ENCODE data around the gene DHRS7C. TPM values are rescaled to one million over a fixed set of nuclear protein-coding genes. Genes with fewer than 3 reads are reported as not detected.

The DHRS7C gene
- 0.26 TPM for polyA plus RNA-seq (2013, experiment 1 of 2; ENCODE audit: insufficient read length)
- 0.19 TPM for polyA plus RNA-seq (2013, experiment 2 of 2; ENCODE audit: insufficient read length)

- no peak for DNase-seq
Measured at GRCh38 chr17:9790889-9791876, at the start of gene DHRS7C. TSS of gene DHRS7C (minus strand) at chr17:9791592. CDS start at chr17:9791284, 308 bp downstream.

GRCh38 chr17:9839433-9839832 is 48.0 kb upstream of the DHRS7C start:
- peak; percentile 48 for DNase-seq

DNA sequence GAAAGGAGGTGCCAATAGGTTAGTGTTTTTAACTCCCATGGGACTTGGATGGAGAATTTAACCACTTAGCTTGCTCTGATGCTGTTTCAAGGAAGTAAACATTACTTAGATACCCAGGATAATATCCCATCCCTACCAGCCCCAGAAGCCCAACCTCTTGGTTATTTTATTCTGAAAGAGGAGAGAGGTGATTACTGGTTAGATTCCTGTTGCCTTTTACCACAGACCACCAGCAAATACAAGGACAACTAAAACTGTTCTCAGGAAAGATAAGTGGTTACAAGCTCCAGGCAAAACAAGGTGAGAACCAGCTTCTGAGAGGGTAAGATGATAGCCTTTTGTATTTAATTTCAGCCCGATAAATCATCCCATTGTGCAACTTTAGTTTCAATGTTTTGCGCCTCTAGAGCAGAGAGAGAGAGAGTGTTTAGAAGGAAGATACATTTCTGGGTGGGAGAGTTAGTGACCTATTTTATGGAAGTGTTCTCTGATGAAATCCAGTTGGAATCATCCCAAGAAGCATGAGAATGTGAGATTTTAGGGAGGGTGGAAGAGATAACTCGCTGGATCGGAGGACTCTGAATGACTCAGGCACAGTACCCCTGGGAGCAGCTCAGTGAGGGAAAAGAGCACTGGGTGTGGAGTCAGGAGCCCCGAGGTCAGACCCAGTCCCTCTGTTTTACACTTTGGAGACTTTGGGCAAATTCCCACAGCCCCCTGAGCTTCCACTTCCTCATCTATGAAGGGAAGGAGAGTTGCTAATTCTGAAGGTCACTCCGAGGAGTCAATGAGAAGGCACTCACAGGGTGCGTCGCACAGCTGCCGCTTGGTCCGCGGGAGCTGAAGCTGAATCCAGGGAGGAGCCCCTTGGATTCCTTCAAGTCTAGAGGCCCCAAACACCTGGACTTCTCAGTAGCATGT is 46.4 kb upstream of the DHRS7C start:
- DNase-seq, result peak; percentile 87

DNA sequence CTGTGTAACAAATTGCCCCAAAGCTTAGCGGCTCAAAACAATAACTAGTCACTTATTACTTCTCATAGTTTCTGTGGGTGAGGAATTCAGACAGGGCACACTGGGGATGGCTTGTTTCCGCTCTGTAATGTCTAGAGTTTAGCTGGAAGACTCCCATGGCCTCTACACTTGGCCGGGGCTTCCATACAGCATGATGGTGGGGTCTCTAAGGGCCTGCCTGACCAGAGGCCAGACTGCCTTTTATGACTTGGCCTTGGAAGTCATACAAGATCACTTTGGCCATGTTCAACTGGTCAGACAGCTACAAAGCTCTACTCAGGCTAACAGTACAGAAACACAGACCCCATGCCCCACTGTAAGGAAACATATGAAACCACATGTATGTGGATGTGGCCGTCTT is 42.5 kb upstream of the DHRS7C start:
- no peak for DNase-seq

DNA sequence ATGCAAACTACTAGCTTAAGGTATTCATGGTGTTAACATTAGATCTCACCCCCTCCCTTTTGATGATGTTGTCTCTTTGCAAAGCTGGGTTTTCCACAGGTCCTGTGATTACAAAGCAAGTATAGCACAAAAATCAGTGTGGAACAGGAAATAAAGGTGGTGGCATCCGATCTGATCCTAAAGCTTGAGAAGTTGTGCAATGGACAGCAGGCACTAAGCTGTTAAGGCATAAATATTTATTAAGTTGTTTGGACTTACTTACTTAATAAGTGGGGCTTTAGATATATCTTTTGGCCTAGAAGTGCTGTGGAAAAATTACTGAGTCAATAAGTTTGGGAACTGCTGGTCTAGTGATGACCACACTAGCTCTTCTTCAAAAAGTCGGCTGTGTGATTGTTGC is 39.3 kb upstream of the DHRS7C start:
- no peak for DNase-seq

DNA sequence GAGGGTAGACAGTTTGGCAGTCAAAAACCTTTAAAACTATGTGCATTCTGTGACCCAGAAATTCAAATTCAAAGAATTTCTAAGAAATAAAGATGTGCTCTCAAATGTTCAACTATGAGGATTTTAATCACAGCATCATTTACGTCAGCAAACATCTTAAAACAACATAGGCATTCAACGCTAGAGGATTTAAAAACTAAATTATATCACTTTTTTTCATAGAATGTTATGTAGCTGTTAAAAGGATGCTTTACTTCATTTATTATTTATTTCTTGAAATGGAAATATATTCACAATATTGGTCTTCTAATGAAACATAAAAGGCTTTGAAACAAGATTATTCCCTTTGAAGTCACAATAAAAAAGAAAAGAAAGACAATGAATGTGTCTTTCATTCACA is 38.0 kb upstream of the DHRS7C start:
- DNase-seq, result no peak

GRCh38 chr17:9828296-9829295 is 37.2 kb upstream of the DHRS7C start:
- DNase-seq, result peak; percentile 27

- DNase-seq, result no peak
Measured at GRCh38 chr17:9825641-9826150, 34.3 kb upstream of the DHRS7C start, which contains the start of gene GLP2R. TSS of gene GLP2R (plus strand) at chr17:9825924. CDS start at chr17:9826064, 140 bp downstream.

DNA sequence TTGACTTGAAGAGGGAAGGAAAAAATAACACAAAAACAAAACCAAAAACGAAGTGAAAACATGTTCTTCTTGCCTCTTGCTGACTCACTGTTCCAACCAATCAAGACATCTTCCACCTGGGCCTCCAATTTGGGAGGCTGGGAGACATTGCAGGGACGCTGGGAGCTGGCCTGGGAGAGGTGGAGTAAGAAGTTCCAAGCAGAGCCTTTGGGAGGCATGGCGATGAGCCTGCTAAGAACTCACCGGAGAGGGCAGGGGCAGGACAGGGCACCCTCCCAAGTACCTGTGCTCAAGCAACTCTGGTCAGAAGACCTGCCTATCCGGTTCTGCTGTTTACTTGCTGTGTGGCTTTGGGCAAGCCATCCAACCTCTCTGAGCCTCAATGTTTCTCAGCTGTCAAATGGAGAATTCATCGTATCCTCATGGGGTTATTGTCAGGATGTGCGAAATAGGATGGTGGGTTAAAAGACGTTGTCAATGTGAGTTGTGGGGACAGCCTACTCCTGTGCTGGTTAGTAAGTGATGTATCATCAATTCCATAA is 33.5 kb upstream of the DHRS7C start:
- DNase-seq, result no peak

DNA sequence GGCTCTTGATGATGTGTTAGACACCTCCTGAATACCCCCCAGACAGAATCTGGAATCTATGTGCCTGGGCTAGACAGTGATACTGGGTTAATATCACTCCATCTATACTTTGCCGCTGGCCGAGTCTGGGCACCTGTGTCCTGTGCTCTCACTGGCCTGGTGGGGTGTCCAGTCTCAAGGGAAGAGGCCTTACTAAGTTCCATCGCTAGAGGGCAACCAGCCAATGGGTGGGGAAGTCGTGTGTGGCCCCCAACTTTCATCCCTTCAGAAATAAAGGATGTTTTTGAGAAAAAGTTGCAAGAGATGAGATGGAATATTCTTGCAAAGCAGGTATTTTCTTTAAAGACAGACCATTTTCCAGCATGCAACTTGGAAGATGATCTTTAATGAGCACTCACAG is 32.7 kb upstream of the DHRS7C start:
- DNase-seq, result no peak

- DNase-seq, result no peak
Measured at GRCh38 chr17:9821921-9822320, 30.5 kb upstream of the DHRS7C start, which contains the start of gene GSG1L2. TSS of gene GSG1L2 (minus strand) at chr17:9822079. CDS start at chr17:9822071, 8 bp downstream.

- no peak for DNase-seq
Measured at GRCh38 chr17:9820448-9820847, 29.1 kb upstream of the DHRS7C start.

GRCh38 chr17:9818760-9819159 is 27.4 kb upstream of the DHRS7C start:
- DNase-seq, result no peak

- DNase-seq, result peak; percentile 16
Measured at GRCh38 chr17:9817086-9817485, 25.7 kb upstream of the DHRS7C start.

GRCh38 chr17:9816472-9816871 is 25.1 kb upstream of the DHRS7C start:
- DNase-seq, result no peak

- DNase-seq, result no peak
Measured at GRCh38 chr17:9814337-9814945, 23.0 kb upstream of the DHRS7C start.

GRCh38 chr17:9813166-9813565 is 21.8 kb upstream of the DHRS7C start:
- no peak for DNase-seq

DNA sequence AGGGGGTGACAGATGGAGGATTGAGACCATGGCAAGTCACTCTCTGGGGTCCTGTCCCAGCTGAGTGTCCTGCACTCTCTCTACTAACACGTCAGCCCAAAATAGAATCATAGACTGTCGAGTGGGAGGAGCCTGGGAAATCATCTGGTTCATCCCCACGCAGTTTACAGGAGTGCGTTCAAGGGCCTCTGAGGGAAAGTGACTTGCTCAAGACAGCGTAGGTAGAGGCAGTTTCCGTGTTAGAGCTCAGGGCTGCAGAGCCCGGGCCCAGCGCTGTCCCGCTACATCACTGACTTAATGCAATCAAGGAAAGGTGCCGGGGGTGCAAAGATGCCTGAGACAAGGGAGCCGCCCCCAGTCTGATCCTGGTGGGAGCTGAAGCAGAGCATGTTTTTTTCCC is 20.1 kb upstream of the DHRS7C start:
- DNase-seq, result no peak

GRCh38 chr17:9811086-9811485 is 19.7 kb upstream of the DHRS7C start:
- no peak for DNase-seq
